Pancreas (tissue), 10 donors: Measurements from ENCODE around the gene XYLT1. TPM values are rescaled to one million over a fixed set of nuclear protein-coding genes. Genes with fewer than 3 reads are reported as not detected.

Source experiments
- ATAC-seq, 4 donors: fragments of 200-7000 bp; cut with Tn5 transposase; one replicate each; pipeline versions ENCODE4 v1.8.0 to v1.9.1; 2020; ENCODE audit warnings: mild to moderate bottlenecking in 4 of 4, moderate library complexity in 4 of 4
- DNase-seq, 6 donors: peaks; one replicate each; pipeline ENCODE4 v3.0.0-alpha.2; 2020
- FAIRE-seq: peaks from 2 replicates; lab custom pipeline; 2012; peaks lifted over from hg19 to GRCh38; lab: Jason Lieb, UNC
- H3K27ac ChIP-seq, 4 donors: fragments of 200-600 bp; sonication (generic); 1 replicate in 3 of 4; 2 replicates in 1 of 4; pipeline versions ENCODE4 v1.5.0 to v1.8.0; 2020
- H3K27me3 ChIP-seq, 4 donors: fragments of 200-600 bp; one replicate each; pipeline ENCODE4 v1.8.0; 2021
- H3K36me3 ChIP-seq, 3 donors: fragments of 200-600 bp; sonication (generic) in 1 of 3; one replicate each; pipeline versions ENCODE4 v1.5.0 to v1.8.0; 2020 to 2021
- H3K4me1 ChIP-seq, 3 donors: fragments of 200-600 bp; one replicate each; pipeline ENCODE4 v1.8.0; 2021
- H3K4me3 ChIP-seq, 4 donors: fragments of 200-600 bp; sonication (generic) in 2 of 4; one replicate each; pipeline versions ENCODE4 v1.5.0 to v1.8.0; 2020 to 2021
- H3K9me3 ChIP-seq, 4 donors: fragments of 200-600 bp; one replicate each; pipeline ENCODE4 v1.8.0; 2021
- CTCF ChIP-seq, 4 donors: fragments of 200-600 bp; sonication (generic) in 3 of 4; IDR thresholded peaks; one replicate each; pipeline versions ENCODE4 v1.5.0 to v1.8.0; 2021; ENCODE audit warnings: antibody characterized with exemption in 4 of 4
- WGBS, 2 donors: extraction: QIAGEN DNeasy Blood & Tissue Kit; methylation state at CpG; one replicate each; pipeline ENCODE4 v1.1.7; 2013; 5-methylcytosine and 5-hydroxymethylcytosine counted together
- intact Hi-C, 3 donors: fragments of 100-400 bp; cut with DNase I; formaldehyde crosslinking; loops; one replicate each; pipeline versions ENCODE4 v1.11.1 to v1.14.2; 2022
- polyA plus RNA-seq, 2 donors: library from polyadenylated mRNA; stranded (reverse); fragments of 200-250 nt; gene quantifications; one replicate each; pipeline ENCODE4 v1.2.3, GENCODE V29; 2013
- total RNA-seq, 6 donors: library from RNA; stranded (reverse); fragmentation: NEBNext Ultra II Directional in 4 of 6; extraction: Animal tissue kit (Norgen Biotek cat#: 25700) in 4 of 6; gene quantifications; one replicate each; pipeline versions ENCODE4 v1.2.1 to v1.2.4, GENCODE V29; 2021 to 2023
- donor health status: healthy with polysubstance abuse.
- donor health status: DM: no; HTN: no; CAD: no; lungs with moderate emphysema.
- donor health status: DM: no; HTN: no; CAD: no.
- donor health status: control.
- donor health status: control.
- donor health status: Bipolar disorder and iron deficiency.
- donor health status: DM: yes; HTN: yes; CAD: no.
- donor health status: DM: no; HTN: no; CAD: no.
- donor health status: DM: no; HTN: no; CAD: no.
- donor health status: DM: yes; HTN: yes; CAD: no.

The XYLT1 gene
- total and polyA plus RNA-seq, 8 donors, result 1.6 to 8.2 (median 4.6) TPM

- no peaks in the 10 kb centered on the region for H3K27me3 ChIP-seq
- FAIRE-seq (no peak), ATAC-seq (peak in 1 of 4 donors; percentile 44), DNase-seq (no peak)
- H3K4me1 ChIP-seq, result peaks cover 0 to 8% (median 4%) of the 10 kb centered on the region in 3 donors
- intact Hi-C loops, result no loop called here
- no peak overlapping the region for H3K4me3 ChIP-seq
- no peak overlapping the region for H3K27ac ChIP-seq
- H3K36me3 ChIP-seq, result no peaks in the 10 kb centered on the region
- WGBS, 2 donors, result 75 to 84% methylated on average over 7 of the region's 7 CpGs
- TF ChIP-seq CTCF (IDR thresholded peaks at IDR 0.05), result no peak
- H3K9me3 ChIP-seq, result no peaks in the 10 kb centered on the region
Measured at GRCh38 chr16:17379121-17379571, 91.6 kb downstream of the XYLT1 start.

DNA sequence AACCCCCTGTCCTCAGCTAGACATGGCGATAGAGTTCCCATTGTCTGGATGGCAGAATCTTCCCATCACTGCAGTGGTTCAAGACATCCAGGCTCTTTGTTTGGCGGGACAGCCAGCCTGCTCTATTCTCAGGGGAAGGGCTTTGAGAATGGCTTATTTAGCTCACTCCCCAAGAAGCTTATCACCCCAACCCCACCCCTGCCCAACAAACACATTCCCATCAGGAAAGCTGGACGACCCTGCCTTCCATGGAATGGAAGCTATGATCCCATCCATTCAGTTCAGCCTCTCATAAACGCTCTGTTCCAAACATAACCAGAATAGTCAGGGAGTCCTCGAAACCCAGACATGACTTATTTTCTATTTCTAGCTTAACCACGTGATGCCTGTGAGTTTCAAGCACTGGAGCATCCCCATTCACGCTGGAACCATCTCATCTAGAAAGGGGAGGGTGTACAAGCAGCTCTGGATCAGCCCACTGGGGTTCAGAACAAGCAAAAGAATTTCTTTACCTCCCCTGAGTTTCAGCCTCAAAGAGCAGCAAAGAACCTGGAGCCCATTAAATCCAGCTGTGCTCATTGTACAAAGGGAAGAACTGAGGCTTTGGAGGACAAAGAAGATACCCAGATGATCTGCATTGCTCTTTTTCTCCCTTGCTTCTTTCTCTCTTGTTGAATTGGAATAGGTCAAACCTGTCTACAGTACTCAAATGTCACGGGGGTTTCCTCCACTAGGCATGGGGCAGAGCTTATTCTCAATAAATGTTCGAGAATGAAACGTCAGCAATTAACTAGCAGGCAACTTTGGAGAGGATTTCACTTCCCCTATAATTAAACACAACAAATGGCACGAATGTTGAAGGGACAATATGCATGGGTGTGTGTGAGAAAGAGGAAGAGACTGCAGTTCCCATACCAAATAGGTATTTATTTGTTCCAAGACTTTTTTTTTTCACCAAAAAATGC, 93.1 kb downstream of the XYLT1 start:
- Histone ChIP-seq H3K36me3 (no peaks in the 10 kb centered on the region), H3K4me1 (peaks cover 0 to 4% (median 0%) of the 10 kb centered on the region in 3 donors), H3K27ac (no peak overlapping the region), H3K27me3 (no peaks in the 10 kb centered on the region), H3K9me3 (no peaks in the 10 kb centered on the region), H3K4me3 (no peak overlapping the region)
- DNase-seq (no peak), ATAC-seq (peak in 2 of 4 donors; percentile 52 to 60), FAIRE-seq (no peak)
- intact Hi-C loops, result no loop called here
- no peak for TF ChIP-seq CTCF (IDR thresholded peaks at IDR 0.05)
- WGBS, 2 donors, result 61 to 63% methylated on average over 11 of the region's 11 CpGs

- ATAC-seq, result peak in 3 of 4 donors; percentile 44 to 76 (median 61)
- Histone ChIP-seq H3K27ac (peak overlapping the region in 2 of 4 donors; percentile 30 to 36), H3K4me3 (no peak overlapping the region), H3K9me3 (no peaks in the 10 kb centered on the region), H3K36me3 (no peaks in the 10 kb centered on the region), H3K4me1 (peaks cover 0 to 4% (median 0%) of the 10 kb centered on the region in 3 donors), H3K27me3 (no peaks in the 10 kb centered on the region)
- DNase-seq, result no peak
- FAIRE-seq, result no peak
- WGBS, 2 donors, result 48 to 60% methylated on average over 17 of the region's 17 CpGs
- no peak for TF ChIP-seq CTCF (IDR thresholded peaks at IDR 0.05)
- intact Hi-C loops, result no loop called here
Measured at GRCh38 chr16:17375461-17376304, 95.1 kb downstream of the XYLT1 start.

GRCh38 chr16:17374668-17375255, 96.0 kb downstream of the XYLT1 start:
- no peak for TF ChIP-seq CTCF (IDR thresholded peaks at IDR 0.05)
- 92% methylated on average over 3 of the region's 3 CpGs for WGBS, 2 donors
- H3K27ac ChIP-seq, result no peak overlapping the region
- H3K27me3 ChIP-seq, result no peaks in the 10 kb centered on the region
- H3K4me3 ChIP-seq, result no peak overlapping the region
- no peaks in the 10 kb centered on the region for H3K36me3 ChIP-seq
- intact Hi-C loops, result no loop called here
- peaks cover 0 to 4% (median 0%) of the 10 kb centered on the region in 3 donors for H3K4me1 ChIP-seq
- DNase-seq, result no peak
- H3K9me3 ChIP-seq, result no peaks in the 10 kb centered on the region
- ATAC-seq, result no peak
- FAIRE-seq, result no peak
